Neuron (in vitro differentiated cells): ENCODE measurements around the gene TSSK6.

Source experiments
- H2AFZ ChIP-seq: one replicate; pipeline ENCODE4 v1.6.1; 2013; ENCODE audit warnings: low read depth, mild to moderate bottlenecking, inconsistent platforms, low read length, moderate library complexity
- H3K27me3 ChIP-seq: one replicate; pipeline ENCODE4 v1.6.1; 2013; ENCODE audit warnings: low read length; ENCODE audit not compliant: insufficient read depth
- H3K36me3 ChIP-seq: one replicate; pipeline ENCODE4 v1.6.1; 2013; ENCODE audit warnings: low read length; ENCODE audit not compliant: insufficient read depth
- H3K4me1 ChIP-seq: one replicate; pipeline ENCODE4 v1.6.1; 2013; ENCODE audit warnings: low read length; ENCODE audit not compliant: insufficient read depth
- H3K4me3 ChIP-seq: 2 replicates; pipeline ENCODE4 v1.5.1; 2013; ENCODE audit warnings: mild to moderate bottlenecking, low read length, moderate library complexity
- H3K9me3 ChIP-seq: one replicate; pipeline ENCODE4 v1.6.1; 2013; ENCODE audit warnings: low read length

The TSSK6 gene

DNA sequence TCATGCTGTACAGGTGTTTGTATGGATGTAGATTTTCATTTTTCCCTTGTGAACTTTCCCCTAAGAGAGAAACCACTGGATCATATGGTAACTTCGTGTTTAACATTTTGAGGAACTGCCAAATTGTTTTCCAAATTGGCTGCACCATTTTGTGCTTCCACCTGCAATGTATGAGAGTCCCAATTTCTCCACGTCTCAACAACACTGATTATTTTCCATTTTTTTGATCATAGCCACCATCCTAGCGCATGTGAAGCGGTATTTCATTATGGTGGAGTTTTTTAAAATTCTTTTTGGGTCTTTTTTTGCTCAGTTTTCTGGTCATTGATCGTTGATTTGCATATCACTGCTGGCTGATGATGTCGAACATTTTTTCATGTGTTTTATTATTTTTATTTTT lies 5.6 kb upstream of the TSSK6 start:
- Histone ChIP-seq H2AFZ (no peak overlapping the region), H3K27me3 (no peaks in the 10 kb centered on the region), H3K4me3 (no peak overlapping the region), H3K4me1 (peaks cover 13% of the 10 kb centered on the region), H3K36me3 (peaks cover 42% of the 10 kb centered on the region), H3K9me3 (peaks cover 3% of the 10 kb centered on the region)

GRCh38 chr19:19517235-19517619 lies 1.9 kb upstream of the TSSK6 start:
- peak overlapping the region; percentile 94 for H3K4me3 ChIP-seq
- no peaks in the 10 kb centered on the region for H3K27me3 ChIP-seq
- H3K4me1 ChIP-seq = peaks cover 12% of the 10 kb centered on the region
- H3K36me3 ChIP-seq = peaks cover 23% of the 10 kb centered on the region
- no peak overlapping the region for H2AFZ ChIP-seq
- peaks cover 6% of the 10 kb centered on the region for H3K9me3 ChIP-seq

- Histone ChIP-seq H3K4me1 (peaks cover 12% of the 10 kb centered on the region), H2AFZ (peak within 1 kb of the TSS; percentile 75), H3K36me3 (peaks cover 21% of the 10 kb centered on the region), H3K27me3 (no peaks in the 10 kb centered on the region), H3K9me3 (peaks cover 6% of the 10 kb centered on the region), H3K4me3 (peak within 1 kb of the TSS; percentile 94)
Observed at GRCh38 chr19:19515642-19516519, 533 bp upstream of the TSSK6 start, which contains the start of gene NDUFA13. NDUFA13 (plus strand) TSS chr19:19516225; CDS start chr19:19516239, 14 bp downstream.

GRCh38 chr19:19514215-19514657 lies 1.1 kb downstream of the TSSK6 start:
- H3K27me3 ChIP-seq = no peaks in the 10 kb centered on the region
- H2AFZ ChIP-seq = no peak overlapping the region
- H3K4me3 ChIP-seq = no peak overlapping the region
- peaks cover 12% of the 10 kb centered on the region for H3K4me1 ChIP-seq
- H3K9me3 ChIP-seq = peaks cover 3% of the 10 kb centered on the region
- H3K36me3 ChIP-seq = peaks cover 7% of the 10 kb centered on the region

GRCh38 chr19:19513682-19514081 lies 1.7 kb downstream of the TSSK6 start:
- H2AFZ ChIP-seq = no peak overlapping the region
- no peaks in the 10 kb centered on the region for H3K27me3 ChIP-seq
- peaks cover 5% of the 10 kb centered on the region for H3K36me3 ChIP-seq
- H3K4me3 ChIP-seq = no peak overlapping the region
- peaks cover 14% of the 10 kb centered on the region for H3K4me1 ChIP-seq
- peaks cover 3% of the 10 kb centered on the region for H3K9me3 ChIP-seq

GRCh38 chr19:19510432-19510831 lies 4.9 kb downstream of the TSSK6 start:
- Histone ChIP-seq H2AFZ (no peak overlapping the region), H3K4me3 (no peak overlapping the region), H3K36me3 (peaks cover 28% of the 10 kb centered on the region), H3K9me3 (peaks cover 3% of the 10 kb centered on the region), H3K27me3 (no peaks in the 10 kb centered on the region), H3K4me1 (peaks cover 6% of the 10 kb centered on the region)

- no peak overlapping the region for H3K4me3 ChIP-seq
- H3K36me3 ChIP-seq = peaks cover 48% of the 10 kb centered on the region
- H3K9me3 ChIP-seq = no peaks in the 10 kb centered on the region
- no peaks in the 10 kb centered on the region for H3K27me3 ChIP-seq
- H2AFZ ChIP-seq = no peak overlapping the region
- peaks cover 3% of the 10 kb centered on the region for H3K4me1 ChIP-seq
Observed at GRCh38 chr19:19508217-19508616, 7.1 kb downstream of the TSSK6 start.

GRCh38 chr19:19507354-19507753 lies 8.0 kb downstream of the TSSK6 start:
- peaks cover 3% of the 10 kb centered on the region for H3K4me1 ChIP-seq
- H3K36me3 ChIP-seq = peaks cover 57% of the 10 kb centered on the region
- H3K4me3 ChIP-seq = no peak overlapping the region
- no peaks in the 10 kb centered on the region for H3K27me3 ChIP-seq
- H2AFZ ChIP-seq = no peak overlapping the region
- no peaks in the 10 kb centered on the region for H3K9me3 ChIP-seq

GRCh38 chr19:19506592-19506991 lies 8.8 kb downstream of the TSSK6 start:
- Histone ChIP-seq H3K27me3 (no peaks in the 10 kb centered on the region), H3K4me1 (peaks cover 3% of the 10 kb centered on the region), H3K36me3 (peaks cover 65% of the 10 kb centered on the region), H3K9me3 (no peaks in the 10 kb centered on the region), H2AFZ (no peak overlapping the region), H3K4me3 (no peak overlapping the region)

- H3K4me1 ChIP-seq = peaks cover 3% of the 10 kb centered on the region
- no peak overlapping the region for H2AFZ ChIP-seq
- H3K4me3 ChIP-seq = no peak overlapping the region
- no peaks in the 10 kb centered on the region for H3K9me3 ChIP-seq
- no peaks in the 10 kb centered on the region for H3K27me3 ChIP-seq
- H3K36me3 ChIP-seq = peaks cover 73% of the 10 kb centered on the region
Observed at GRCh38 chr19:19505669-19506326, 9.6 kb downstream of the TSSK6 start.

DNA sequence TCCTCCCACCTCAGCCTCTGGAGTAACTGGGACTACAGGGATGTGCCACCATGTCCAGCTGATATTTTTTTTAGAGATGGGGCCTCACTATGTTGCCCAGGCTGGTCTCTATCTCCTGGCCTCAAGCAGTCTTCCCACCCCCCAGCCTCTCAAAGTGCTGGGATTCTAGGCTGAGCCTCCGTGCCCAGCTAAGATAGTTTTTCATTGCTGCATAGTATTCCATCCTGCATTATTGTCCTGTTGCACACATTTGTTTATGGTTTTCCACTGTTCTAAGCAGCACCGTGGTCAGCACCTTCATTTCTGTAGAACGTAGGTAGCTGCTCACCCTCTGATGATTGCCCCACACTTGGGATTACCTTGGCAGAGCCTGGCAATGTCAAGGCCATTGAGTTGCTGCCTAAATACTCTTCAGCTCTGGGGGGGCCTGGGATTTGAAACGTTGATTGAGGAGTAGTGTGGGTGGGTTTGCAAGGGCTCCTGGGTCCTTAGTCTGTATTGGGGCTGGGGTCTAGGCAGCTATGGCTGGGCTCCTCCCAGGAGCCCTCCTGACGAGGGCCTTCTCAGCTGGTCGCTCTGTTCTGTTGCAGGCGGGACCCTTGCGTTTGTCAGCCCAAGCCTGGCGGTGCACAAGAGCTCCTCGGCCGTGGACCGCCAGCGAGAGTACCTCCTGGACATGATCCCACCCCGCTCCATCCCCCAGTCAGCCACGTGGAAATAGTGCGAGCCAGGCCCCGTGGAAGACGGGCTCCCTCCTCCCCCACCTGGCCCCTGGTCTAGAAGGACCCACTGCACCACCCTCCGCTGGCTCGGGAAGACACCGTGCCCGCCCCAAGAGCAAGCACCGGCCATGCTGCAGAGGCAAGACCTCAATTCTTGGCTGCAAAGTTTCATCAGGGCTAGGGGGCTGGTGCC lies 10.3 kb downstream of the TSSK6 start:
- H3K9me3 ChIP-seq = no peaks in the 10 kb centered on the region
- H3K36me3 ChIP-seq = peaks cover 80% of the 10 kb centered on the region
- no peak overlapping the region for H3K4me3 ChIP-seq
- H3K27me3 ChIP-seq = no peaks in the 10 kb centered on the region
- H3K4me1 ChIP-seq = peaks cover 3% of the 10 kb centered on the region
- H2AFZ ChIP-seq = no peak overlapping the region

DNA sequence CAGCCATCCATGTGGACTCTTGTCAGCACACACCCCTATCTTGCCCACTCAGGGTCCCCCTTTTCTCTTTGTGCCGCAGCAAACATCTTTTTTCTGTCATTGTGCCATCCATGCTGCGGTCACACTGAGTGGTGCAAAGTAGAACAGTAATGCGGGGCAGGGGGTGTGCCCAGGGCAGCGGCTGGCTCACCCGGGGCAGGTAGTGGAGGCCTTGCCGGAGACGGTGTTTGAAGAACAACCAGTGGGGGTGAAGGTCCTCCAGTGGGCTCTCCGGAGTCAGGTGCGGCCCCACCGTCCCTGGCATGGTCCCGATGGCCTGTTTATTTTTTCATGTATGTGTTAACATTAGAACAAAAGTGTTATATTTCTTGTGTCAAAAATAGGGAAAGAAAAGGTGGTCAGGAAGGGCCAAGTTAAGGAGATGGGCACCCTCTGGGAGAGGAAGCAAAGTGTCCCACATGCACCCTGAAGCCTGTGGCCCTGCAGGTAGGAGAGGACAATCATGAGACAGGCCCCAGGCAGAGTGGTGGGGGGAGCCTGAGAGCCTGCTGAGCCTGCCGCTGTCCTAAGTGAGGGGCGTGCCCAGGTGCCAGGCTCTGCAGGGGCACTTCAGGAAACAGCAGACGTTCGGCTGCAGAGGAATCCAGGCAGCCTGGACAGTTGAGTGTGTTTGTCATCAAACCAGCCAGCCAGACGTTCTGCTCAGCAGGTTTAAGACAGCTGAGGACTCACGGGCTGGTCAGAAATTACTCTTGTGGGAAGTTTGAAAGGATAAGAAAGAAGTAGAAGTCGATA lies 12.3 kb downstream of the TSSK6 start:
- H3K4me1 ChIP-seq = no peaks in the 10 kb centered on the region
- peaks cover 97% of the 10 kb centered on the region for H3K36me3 ChIP-seq
- H3K27me3 ChIP-seq = no peaks in the 10 kb centered on the region
- H2AFZ ChIP-seq = no peak overlapping the region
- H3K9me3 ChIP-seq = no peaks in the 10 kb centered on the region
- no peak overlapping the region for H3K4me3 ChIP-seq
